Measurements from ENCODE around the gene NOL8. TPM values are rescaled to one million over a fixed set of nuclear protein-coding genes. Genes with fewer than 3 reads are reported as not detected.

NOL8 gene
- 12.6 TPM for total RNA-seq

DNA sequence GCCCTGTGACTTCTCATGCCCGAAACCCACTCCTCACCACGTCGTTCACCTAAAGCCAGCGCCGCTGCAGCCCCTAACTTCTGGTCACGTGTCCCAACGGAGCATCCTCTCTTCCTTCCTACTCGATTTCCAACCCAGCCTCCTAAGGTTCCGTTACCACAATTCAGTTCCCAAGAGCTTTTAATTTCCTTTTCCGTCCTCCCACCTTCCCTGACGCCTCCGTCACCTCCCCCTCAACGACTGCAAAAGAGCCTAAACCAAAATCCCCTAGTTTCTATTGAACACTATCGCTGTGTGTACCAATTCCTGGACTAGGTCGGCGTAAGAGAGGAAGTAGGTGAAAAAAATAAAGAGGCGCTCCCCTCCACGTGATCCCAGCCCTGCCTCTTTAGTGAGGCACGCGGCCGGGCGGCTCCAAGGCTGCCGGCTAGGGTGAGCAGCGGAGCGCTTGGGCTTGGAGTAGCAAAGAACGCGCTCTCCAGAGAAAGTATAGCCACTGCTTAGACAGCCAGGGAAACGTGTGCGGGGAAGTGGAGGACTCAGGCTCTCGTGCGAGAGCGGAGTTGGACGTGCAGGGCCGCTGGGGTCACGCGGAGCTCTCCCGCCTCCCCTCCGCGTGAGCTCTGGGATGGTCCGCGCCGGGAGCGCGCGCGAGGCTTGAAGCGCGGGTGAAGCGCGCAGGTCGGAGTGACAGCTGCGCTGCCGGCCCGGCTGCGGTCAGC, at the start of gene NOL8, which contains the start of gene CENPP:
NOL8 (minus strand) TSS at position 82 of the 722 bp plus-strand sequence. CDS start 1,189 bp downstream, outside the sequence.
CENPP (plus strand) TSS at position 685 of the 722 bp plus-strand sequence.
- FAIRE-seq (no peak), DNase-seq (ENCODE audit: low spot score in 2 of 2) (peak; percentile 85 to 87)

DNA sequence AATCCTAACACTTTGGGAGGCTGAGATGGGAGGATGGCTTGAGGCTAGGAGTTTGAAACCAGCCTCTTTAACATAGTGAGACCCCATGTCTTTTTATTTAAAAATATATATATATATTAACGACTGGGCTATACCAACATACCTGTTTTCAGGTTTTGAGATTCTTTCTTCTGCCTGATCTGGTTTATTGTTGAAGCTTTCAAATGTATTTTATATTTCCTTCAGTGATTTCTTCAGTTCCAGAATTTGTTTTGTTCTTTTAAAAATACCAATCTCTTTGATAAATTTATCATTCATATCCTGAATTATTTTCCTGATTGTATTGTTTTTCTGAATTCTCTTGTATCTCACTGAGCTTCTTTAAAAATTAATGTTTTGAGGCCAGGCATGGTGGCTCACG, 48.0 kb upstream of the NOL8 start:
- no peak for FAIRE-seq
- DNase-seq (ENCODE audit: low spot score in 2 of 2): no peak

DNA sequence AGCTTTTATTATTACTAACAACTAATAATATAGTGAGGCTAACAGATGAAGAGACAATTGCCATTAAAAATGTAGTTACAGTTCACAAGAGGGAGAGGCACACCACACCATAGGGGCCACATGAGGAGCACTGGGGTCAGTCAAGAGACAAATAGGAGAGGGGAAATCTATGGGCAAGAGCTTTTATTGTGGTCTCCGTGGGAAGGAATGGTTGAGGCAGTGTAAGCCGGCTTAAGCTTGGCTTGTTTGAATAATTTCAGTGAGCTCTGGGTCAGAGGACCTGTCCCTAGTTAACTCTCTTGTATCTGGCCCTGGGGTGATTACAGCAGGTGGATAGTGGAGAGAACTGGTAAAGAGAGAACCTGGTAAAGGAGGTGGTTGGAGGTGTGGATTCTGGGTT, 43.9 kb upstream of the NOL8 start:
- DNase-seq (ENCODE audit: low spot score in 2 of 2) (no peak), FAIRE-seq (no peak)

DNA sequence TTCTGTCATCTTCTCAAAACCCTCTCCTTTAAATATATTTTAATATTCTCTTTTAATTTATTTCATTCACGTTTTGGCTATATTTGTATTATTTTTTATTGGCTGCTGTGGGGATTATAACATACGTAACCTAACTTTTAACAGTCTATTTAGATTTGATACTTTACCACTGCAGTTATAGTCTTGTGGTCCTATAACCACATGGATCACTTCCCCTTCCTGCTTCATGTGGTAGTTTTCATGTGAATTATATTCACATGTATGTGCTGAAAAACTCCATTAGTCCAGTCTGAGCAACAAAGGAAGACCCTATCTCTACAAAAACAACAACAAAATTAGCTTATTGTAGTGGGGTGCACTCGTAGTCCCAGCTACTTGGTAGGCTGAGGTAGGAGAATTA, 34.9 kb upstream of the NOL8 start:
- DNase-seq (ENCODE audit: low spot score in 2 of 2) (no peak), FAIRE-seq (no peak)

DNA sequence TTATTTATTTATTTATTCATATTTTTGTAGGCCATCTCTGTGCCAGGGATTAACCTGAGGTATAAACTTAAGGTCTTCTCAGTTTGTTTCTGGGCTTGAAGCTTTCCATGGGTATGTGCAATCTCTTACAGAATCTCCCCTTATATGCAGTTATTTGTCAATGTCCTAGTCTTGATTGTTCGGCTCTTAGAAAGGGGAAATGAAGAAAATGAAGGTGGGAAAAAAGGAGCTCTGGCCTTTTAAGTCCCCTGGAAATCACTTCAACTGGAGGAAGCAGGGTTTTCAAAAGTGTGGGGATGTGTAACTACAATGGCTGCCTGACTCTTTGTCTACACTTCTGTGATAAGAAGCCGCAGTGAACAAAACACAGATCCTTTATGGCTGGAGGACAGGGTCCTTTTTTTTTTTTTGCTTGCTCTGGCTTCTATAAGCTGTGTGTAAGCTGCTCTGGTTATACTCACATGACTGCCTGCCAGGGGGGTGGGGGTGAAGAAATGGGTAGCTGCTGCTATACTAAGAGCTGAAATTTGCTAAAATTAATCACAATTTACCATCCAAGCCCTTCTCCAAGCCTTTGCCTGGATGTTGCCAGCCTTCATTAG, 34.3 kb upstream of the NOL8 start:
- FAIRE-seq (no peak), DNase-seq (ENCODE audit: low spot score in 2 of 2) (no peak)

DNA sequence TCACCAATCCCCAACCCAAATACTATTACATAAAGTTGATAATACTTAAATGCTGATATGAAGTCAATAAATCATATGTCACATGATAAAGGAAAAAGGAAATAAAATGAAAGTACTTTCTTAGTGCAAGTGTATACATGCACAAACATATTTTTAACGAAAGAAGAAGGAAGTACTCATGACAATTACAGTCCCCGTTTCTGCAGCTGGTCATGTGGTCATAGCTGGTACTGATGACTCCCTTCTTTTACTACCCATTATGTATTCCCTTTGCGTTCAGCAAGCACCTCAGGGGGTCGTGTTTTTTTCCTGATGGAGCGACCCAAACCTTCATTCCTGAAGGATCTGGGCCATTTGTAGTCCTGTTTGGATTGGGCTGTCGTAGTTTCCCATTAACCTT, 27.9 kb upstream of the NOL8 start:
- DNase-seq (ENCODE audit: low spot score in 2 of 2) (no peak), FAIRE-seq (peak; percentile 49)

DNA sequence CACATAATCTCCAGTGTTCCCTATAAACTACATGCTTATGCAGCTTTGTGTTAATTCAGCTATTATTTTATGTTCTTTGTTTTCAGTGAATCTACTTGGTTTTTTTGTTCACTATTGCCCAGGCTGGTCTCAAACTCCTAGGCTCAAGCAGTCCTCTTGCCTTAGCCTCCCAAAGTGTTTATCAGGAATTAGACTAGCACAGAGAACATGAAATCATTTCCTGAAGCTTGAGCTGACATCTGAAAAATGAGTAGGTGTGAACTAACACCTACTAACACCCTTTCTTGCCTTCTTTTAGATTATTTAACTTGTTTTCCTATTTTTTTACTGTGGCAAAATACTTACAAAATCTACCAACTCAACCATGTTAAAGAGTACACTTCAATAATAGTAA, 25.6 kb upstream of the NOL8 start:
- DNase-seq (ENCODE audit: low spot score in 2 of 2) (no peak), FAIRE-seq (no peak)

DNA sequence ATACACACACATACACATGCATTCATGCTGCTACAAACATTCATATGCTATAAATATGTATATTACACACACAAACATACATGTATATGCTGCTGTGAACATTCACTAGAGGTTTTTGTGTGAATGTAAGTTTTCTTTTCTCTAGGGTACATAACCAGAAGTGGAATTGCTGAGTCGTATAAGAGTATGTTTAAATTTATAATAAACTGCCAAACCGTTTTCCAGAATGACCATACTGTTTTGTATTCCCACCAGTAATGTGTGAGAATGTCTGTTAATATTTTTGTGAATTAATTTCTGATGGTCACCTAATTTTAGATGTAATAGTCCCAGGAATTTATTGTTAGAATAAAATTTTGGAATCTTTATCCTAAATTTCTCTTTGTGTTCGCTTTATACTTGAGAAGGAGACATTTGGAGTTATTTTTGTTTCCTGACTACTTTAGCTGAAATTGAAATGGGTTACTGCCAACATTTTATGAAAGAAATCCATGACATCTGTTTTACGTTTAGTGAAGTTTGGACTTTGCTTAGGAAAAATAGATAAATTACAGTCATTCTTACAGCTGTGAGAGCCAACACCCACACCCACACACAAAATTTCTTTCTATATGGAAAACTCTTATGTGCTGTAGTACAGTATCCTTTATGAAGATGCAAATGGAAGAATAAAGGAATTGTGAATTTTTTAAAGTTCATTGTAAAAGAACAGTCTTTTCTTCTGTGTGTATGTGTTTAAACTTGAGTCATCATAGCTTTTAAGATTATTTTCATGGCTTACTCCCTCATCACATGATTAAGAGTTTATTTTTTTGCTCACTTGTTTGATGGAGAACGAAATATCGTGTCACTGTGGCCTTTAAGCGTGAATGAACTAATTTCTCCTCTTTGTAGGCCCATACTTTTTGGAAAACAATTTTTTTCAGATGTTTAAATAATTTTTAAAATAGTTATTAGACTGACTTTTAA, 24.9 kb upstream of the NOL8 start:
- no peak for DNase-seq (ENCODE audit: low spot score in 2 of 2)
- no peak for FAIRE-seq

DNA sequence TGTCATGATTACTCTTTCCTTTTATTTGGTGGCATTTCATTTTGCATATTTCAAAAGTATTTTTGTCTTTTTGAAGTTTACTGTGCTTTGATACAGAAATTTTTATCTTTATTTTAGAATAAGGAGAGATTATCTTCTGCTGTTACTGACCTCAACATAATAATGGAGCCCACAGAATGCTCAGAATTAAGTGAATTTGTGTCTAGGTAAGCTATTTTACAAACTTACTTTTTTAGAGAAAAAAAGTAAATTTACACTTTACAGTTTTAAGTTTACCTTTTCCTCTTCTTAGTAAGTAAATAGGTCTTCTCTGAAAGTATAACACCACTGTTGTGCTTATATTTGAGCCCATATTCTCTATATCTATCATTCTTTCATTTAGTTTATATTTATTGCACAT, 20.4 kb upstream of the NOL8 start:
- DNase-seq (ENCODE audit: low spot score in 2 of 2) (no peak), FAIRE-seq (no peak)

DNA sequence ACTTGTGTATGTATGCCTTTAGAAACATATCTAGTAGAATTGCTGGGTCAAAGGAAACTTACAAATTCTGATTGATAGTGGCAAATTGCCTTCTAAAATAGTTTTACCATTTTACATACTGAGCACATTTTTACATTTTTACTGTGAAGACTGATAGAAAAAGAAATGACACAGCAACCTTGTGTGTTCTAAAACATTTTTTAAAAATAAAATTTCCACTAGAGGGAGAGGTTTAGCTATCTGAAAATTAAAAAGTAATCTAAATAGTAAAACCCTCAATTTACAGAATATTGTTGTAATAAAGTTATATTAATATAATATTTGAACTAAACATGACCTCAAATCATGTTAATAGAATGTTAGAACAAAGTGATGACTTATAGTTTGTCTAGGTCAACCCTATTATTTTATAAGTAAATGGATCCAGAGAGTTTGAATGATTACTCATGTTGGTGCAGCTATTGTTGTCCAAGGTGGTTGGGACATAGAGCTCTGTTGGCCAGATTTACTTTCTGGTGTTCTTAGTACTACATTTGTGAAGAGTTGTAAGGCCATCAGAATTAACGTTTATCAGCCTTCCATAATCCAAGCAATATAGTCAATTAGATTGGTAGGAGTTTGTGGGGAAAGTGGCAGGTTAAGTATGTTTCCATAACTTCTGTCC, 17.8 kb upstream of the NOL8 start:
- peak; percentile 66 for FAIRE-seq
- DNase-seq (ENCODE audit: low spot score in 2 of 2): no peak

DNA sequence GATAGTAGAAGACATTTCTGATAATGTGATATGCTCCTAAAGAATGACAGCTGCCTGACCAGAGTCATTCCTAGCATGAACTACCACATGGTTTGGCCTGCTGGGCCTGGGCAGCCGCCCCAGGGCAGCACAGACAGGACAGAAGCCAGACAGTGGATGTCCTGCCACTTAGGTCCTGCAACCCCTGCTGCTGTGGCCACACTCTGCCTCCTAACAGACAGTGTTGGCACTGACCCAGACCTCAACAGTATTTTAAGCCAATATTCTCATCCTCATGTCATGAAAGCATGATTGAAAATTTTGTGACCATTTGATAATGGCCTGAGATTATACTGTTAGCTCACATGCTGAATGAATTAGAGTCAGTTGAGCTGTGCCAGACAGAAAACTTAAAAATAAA, 16.4 kb upstream of the NOL8 start:
- no peak for DNase-seq (ENCODE audit: low spot score in 2 of 2)
- no peak for FAIRE-seq

DNA sequence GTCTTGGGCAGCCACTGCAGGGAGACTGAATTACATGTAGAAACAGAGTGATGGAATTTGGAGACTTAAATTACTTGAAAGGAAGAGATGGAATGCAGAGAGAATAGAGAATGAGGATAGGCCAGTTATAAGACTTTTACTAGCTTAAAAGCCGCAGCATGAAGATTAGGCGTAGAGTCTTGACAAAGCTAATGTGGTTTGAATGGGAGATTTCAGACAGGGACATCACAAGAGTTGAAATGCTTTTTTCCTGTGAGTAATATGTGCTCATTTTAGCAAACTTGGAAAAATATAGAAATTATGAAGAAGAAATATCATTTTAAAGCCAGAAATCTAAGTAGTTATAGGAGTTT, 8.1 kb upstream of the NOL8 start:
- FAIRE-seq: no peak
- no peak for DNase-seq (ENCODE audit: low spot score in 2 of 2)

DNA sequence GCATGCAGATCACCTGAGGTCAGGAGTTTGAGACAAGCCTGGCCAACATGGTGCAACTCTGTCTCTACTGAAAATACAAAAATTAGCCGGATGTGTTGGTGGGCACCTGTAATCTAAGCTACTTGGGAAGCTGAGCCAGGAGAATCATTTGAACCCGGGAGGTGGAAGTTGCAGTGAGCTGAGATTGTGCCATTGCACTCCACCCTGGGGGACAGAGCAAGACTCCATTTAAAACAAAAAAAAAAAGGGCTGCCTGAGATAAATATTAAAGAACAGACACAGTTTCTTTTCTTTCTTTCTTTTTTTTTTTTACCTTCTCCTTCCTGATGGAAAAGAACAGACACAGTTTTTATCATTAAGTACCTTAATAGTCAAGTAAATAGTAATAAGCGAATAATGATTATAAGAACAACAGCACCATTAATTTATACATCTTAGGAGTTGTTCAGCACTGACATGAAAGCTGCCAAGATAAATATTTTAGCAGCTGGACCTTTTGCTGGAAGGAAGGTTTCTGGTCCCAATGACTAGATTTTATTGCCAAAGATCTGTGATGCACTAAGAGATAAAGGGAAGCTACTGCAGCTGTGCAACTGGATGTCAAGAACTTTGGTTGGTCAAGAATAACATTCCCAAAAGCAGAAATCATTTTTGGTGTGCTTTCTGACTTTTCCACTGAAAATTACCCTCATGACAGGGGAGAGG, 7.6 kb upstream of the NOL8 start:
- DNase-seq (ENCODE audit: low spot score in 2 of 2): no peak
- FAIRE-seq: no peak

DNA sequence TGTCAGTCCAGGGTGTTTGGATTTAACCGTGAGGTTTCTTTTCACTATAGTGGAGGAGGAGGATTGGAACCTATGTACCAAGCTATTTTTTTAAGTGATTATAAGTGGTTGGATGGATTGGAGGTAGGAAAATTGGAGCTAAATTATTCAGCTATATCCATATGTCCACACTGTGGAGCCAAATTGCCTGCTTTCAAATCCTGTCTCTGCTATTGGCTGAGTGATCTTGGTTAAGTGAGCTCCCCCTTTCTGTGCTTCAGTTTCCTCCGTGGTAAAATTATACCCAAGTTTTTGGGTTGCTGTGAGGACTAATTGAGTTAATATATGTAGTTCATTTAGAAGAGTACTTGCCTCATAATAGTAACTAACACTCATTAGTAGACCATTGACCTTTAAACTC, 3.1 kb upstream of the NOL8 start:
- FAIRE-seq (no peak), DNase-seq (ENCODE audit: low spot score in 2 of 2) (no peak)

DNA sequence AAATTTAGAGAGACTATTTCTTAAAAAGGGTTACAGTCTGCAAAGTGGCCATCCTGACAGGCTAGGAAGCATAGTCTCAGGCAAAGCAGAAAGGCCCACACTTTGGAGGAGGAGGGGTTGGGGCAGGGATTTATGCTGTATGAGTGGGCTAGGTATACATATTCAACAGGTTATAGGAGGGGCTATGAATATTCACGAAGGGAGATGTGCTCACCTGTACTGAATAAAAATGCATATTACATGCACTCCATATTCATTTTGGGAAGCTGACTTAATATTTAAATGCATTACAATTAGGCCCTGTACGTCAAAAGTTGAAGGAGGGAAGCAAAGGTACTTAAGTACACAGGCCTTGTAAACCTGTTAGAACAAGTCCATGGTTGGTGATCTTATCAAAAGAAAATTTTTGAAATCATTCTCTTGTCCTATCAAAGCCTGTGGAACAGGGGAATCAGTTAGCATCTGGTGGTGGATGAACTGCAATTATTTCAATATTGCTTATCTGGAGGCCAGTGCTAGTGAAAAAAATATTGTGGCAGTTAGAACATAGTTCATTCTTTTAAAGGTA, 2.2 kb upstream of the NOL8 start:
- FAIRE-seq (no peak), DNase-seq (ENCODE audit: low spot score in 2 of 2) (no peak)

DNA sequence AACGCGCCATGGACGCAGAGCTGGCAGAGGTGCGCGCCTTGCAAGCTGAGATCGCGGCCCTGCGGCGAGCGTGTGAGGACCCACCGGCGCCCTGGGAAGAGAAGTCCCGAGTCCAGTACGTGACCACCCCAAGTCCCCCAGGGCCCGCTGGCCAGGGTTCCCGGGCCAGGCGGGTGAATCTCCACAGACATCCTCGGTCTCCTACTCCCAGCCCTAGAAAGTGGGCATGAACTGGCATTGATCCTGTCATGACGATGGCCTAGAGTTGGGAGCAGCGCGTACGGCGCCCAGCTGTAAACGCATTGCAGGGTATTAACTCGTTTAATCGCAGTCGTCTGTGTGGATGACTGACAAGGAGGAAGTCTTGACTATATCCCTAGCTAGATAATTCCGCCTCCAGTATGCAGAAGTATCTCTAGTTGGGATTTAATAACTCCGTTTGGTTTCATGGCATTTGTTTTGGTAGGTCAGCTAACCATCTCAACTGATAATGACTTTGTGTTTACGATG, 896 bp upstream of the NOL8 start:
- no peak for FAIRE-seq
- DNase-seq (ENCODE audit: low spot score in 2 of 2): no peak

DNA sequence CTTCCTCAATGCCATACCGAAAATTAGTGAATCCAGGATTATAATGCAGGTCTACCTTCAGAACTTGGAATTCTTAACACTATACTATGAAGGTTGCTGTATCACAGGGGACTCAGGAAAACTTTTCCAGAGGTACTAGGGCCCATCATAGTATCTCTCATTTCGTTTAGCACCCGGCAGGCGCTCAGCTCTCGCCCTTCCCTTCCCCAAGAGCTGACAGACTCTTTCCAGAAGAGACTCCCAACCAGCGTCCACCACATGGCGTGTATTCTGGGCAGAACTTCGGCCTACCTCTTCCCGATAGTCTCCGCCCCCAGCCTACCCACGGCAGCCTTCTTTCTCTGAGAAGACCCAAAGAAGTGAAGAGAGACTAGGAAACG, 271 bp downstream of the NOL8 start:
- FAIRE-seq: no peak

DNA sequence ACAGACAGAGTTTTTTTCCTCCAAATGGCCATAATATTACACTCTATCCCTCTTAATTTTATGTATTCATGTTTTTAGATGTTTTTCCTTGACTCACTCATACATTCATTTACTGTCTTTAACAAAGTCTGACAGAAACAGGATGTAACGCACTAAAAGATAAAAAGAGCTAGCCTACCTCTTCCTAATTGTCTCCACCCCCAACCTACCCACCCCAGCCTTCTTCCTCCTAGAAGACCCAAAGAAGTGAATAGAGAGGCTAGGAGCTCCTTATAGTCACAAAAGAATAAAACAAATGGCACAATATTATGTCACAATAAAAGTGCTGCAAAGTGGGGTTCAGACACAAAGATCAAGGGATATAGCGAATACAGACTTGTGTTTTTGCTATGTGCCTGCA, 719 bp downstream of the NOL8 start:
- DNase-seq (ENCODE audit: low spot score in 2 of 2) (no peak), FAIRE-seq (no peak)

More for the DNA sequence above, 271 bp downstream of the NOL8 start:
- no peak for DNase-seq (ENCODE audit: low spot score in 2 of 2)

DNA sequence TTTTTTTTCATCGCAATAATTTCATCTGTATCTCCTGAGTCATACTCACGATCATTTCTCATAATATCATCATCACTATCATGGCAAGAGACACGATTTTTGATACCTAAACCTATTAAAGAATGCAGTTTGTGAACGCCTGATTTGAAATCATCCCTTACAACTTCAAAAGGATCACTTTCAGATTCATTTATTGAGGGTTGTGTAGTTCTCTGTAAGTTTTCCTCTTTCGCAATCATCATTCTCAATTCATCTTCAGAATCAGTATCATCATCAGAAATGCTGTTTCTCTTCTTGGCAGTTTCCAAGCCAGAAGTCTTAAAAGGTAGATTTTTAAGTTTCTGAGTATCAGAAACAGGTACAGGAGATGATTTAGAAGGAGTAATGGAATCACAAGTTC, 9.7 kb downstream of the NOL8 start:
- FAIRE-seq (no peak), DNase-seq (ENCODE audit: low spot score in 2 of 2) (no peak)

DNA sequence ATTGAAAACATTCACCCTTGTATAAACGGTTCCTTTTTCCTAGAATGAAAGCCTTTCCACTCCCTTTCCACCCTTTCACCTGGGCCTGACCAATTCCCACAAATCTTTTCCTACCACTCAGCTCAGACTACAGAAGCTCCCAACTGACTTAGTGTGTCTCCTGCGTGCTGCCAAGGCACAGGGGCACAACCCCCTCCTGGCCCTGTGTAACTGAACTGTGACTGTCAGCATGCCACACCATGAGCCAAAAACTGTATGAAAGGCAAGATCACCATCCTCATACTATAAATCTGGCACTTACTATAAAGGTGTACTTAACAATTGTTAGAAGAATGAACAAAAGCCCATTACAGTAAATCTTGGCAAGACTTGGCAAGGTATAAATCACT, 11.5 kb downstream of the NOL8 start:
- FAIRE-seq: no peak

More for the DNA sequence above, 11.5 kb downstream of the NOL8 start:
- DNase-seq (ENCODE audit: low spot score in 2 of 2): no peak

All from frontal cortex (tissue), 4 donors.